ENCODE measurements around the gene C19orf44. TPM values are rescaled to one million over a fixed set of nuclear protein-coding genes. Genes with fewer than 3 reads are reported as not detected.
"Not testable (repeated sequence)": the region's sequence is repeated elsewhere in the genome, so short reads cannot be mapped to it uniquely, and the experiment has no call there.

Gene C19orf44
- total RNA-seq, 2 donors from 2014 or later: 4.9 to 14.8 TPM

DNA sequence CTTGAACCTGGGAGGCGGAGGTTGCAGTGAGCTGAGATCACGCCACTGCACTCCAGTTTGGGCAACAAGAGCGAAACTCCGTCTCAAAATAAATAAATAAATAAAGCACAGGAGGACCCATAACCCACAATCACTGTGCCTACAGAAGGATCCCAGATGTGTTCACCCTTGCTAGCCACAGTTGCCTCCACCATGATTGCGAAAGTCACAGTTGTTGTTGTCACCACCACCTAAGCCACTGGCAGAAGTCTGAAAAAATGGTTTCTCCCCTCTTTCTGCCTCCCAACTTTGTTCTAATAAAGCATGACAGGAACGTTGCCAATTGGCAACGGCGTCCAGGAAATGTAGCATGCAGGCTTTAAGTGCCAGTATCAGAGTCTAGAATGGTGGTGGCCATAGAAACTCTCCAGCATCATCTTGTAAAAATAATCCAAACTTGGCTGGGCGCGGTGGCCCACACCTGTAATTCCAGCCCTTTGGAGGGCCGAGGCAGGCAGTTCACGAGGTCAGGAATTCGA lies 22.3 kb upstream of the C19orf44 start:
- no peak overlapping the region for H3K4me3 ChIP-seq
- peaks cover 0 to 3% (median 0%) of the 10 kb centered on the region in 3 donors for H3K9me3 ChIP-seq
- 78 to 84% methylated on average over 13 of the region's 13 CpGs for WGBS, 2 donors
- ATAC-seq (no peak), DNase-seq (no peak)
- peaks cover 25% of the 10 kb centered on the region for H3K4me1 ChIP-seq
- no peaks in the 10 kb centered on the region for H3K27me3 ChIP-seq
- H3K27ac ChIP-seq: no peak overlapping the region
- intact Hi-C loops (cut with DNase I): no loop called here
- TF ChIP-seq CTCF (IDR thresholded peaks at IDR 0.05): no peak
- TF ChIP-seq POLR2A (IDR thresholded peaks at IDR 0.05): no peak
- H3K36me3 ChIP-seq (replicated peaks in 1 of 2; ENCODE audit: insufficient read depth in 1 of 2, low read depth in 2 of 2): no peaks in the 10 kb centered on the region

DNA sequence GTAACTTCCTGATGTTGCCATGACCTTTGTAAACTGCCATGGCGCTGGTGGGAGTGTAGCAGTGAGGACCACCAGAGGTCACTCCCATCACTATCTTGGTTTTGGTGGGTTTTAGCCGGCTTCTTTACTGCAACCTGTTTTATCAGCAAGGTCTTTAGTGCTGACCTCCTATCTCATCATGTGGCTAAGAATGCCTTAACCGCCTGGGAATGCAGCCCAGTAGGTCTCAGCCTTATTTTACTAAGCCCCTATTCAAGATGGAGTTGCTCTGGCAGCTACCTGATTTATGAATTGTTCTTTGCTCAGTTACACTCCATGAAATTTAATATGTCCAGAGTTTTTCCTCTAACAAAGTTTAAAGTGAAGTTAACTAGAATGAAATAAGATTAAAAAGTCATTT lies 19.8 kb upstream of the C19orf44 start:
- Histone ChIP-seq H3K9me3 (peaks cover 0 to 3% (median 0%) of the 10 kb centered on the region in 3 donors), H3K27ac (no peak overlapping the region), H3K27me3 (no peaks in the 10 kb centered on the region), H3K4me1 (peaks cover 6% of the 10 kb centered on the region), H3K4me3 (no peak overlapping the region), H3K36me3 (replicated peaks in 1 of 2; ENCODE audit: insufficient read depth in 1 of 2, low read depth in 2 of 2) (no peaks in the 10 kb centered on the region)
- WGBS, 2 donors: 53 to 61% methylated on average over 2 to 3 of the region's 3 CpGs
- no peak for TF ChIP-seq CTCF (IDR thresholded peaks at IDR 0.05)
- no peak for TF ChIP-seq POLR2A (IDR thresholded peaks at IDR 0.05)
- intact Hi-C loops (cut with DNase I): no loop called here
- DNase-seq (no peak), ATAC-seq (no peak)

GRCh38 chr19:16477311-16477710 lies 18.9 kb upstream of the C19orf44 start:
- intact Hi-C loops (cut with DNase I): no loop called here
- H3K4me3 ChIP-seq: no peak overlapping the region
- peaks cover 4% of the 10 kb centered on the region for H3K4me1 ChIP-seq
- TF ChIP-seq CTCF (IDR thresholded peaks at IDR 0.05): no peak
- TF ChIP-seq POLR2A (IDR thresholded peaks at IDR 0.05): no peak
- no peaks in the 10 kb centered on the region for H3K36me3 ChIP-seq (replicated peaks in 1 of 2; ENCODE audit: insufficient read depth in 1 of 2, low read depth in 2 of 2)
- 83 to 100% methylated on average over 1 of the region's 1 CpG for WGBS, 2 donors
- DNase-seq (no peak), ATAC-seq (no peak)
- no peak overlapping the region for H3K27ac ChIP-seq
- no peaks in the 10 kb centered on the region for H3K27me3 ChIP-seq
- peaks cover 0 to 3% (median 0%) of the 10 kb centered on the region in 3 donors for H3K9me3 ChIP-seq

GRCh38 chr19:16482745-16483144 lies 13.4 kb upstream of the C19orf44 start:
- intact Hi-C loops (cut with DNase I): no loop called here
- DNase-seq: no peak
- no peaks in the 10 kb centered on the region for H3K4me1 ChIP-seq
- H3K36me3 ChIP-seq (replicated peaks in 1 of 2; ENCODE audit: insufficient read depth in 1 of 2, low read depth in 2 of 2): no peaks in the 10 kb centered on the region
- H3K27ac ChIP-seq: no peak overlapping the region
- no peaks in the 10 kb centered on the region for H3K27me3 ChIP-seq
- no peak for TF ChIP-seq CTCF (IDR thresholded peaks at IDR 0.05)
- TF ChIP-seq POLR2A (IDR thresholded peaks at IDR 0.05): no peak
- no peaks in the 10 kb centered on the region for H3K9me3 ChIP-seq
- 79 to 90% methylated on average over 7 of the region's 7 CpGs for WGBS, 2 donors
- no peak overlapping the region for H3K4me3 ChIP-seq
- no peak for ATAC-seq

DNA sequence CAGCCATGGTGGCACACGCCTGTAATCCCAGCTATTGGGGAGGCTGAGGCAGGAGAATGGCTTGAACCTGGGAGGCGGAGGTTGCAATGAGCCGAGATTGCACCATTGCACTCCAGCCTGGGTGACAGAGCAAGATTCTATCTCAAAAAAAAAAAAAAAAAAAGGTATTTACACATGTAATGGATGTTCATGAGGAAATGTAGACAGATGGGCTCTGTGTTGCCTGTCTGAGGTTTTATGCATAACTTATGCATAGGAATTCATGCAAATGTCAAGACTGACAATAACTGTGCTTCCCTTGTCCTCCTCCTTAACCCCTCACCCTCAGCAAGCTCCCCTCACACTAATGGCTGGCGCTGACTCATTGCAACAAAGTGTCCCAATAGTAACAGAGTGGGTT lies 9.7 kb upstream of the C19orf44 start:
- ATAC-seq; H3K27ac ChIP-seq; intact Hi-C loops (cut with DNase I); H3K27me3 ChIP-seq; H3K9me3 ChIP-seq; H3K36me3 ChIP-seq (replicated peaks in 1 of 2; ENCODE audit: insufficient read depth in 1 of 2, low read depth in 2 of 2); DNase-seq; H3K4me3 ChIP-seq: not testable (repeated sequence)
- 89 to 92% methylated on average over 4 of the region's 4 CpGs for WGBS, 2 donors
- peaks cover 14% of the 10 kb centered on the region for H3K4me1 ChIP-seq

All from body of pancreas (tissue), 4 donors.